ENCODE measurements around the gene ACTL6B. TPM values are rescaled to one million over a fixed set of nuclear protein-coding genes. Genes with fewer than 3 reads are reported as not detected.

The ACTL6B gene
- total and polyA plus RNA-seq, 2 experiments from 2014 or later: not detected

DNA sequence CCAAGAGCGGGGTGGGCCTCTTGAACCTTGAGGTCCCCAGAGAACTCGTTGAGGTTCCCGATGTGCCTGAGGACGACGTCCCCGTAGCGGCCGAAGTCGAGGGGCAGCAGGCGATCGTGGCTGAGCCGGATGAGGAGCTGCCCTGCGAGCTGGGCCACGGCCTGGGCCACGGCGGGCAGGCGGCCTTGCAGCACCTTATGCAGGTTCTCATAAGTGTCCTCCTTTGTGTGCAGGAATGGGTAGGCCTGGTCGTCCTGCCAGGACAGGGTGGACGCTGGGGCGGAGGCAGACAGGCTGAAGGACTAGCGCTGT, 29.1 kb downstream of the ACTL6B start:
- no peak overlapping the region for H3K27ac ChIP-seq
- H3K27me3 ChIP-seq: no peaks in the 10 kb centered on the region
- H3K9me3 ChIP-seq (ENCODE audit: low read depth): no peaks in the 10 kb centered on the region
- no peaks in the 10 kb centered on the region for H4K20me1 ChIP-seq (ENCODE audit: insufficient read depth, poor library complexity, severe bottlenecking)
- DNase-seq (ENCODE audit: low spot score): no peak
- WGBS (ENCODE audit: low lambda C conversion rate, missing lambda C conversion rate): 95% methylated on average over 21 of the region's 21 CpGs
- H3K79me2 ChIP-seq: no peaks in the 10 kb centered on the region
- H3K4me3 ChIP-seq: no peak overlapping the region
- peaks cover 2% of the 10 kb centered on the region for H3K4me1 ChIP-seq (ENCODE audit: insufficient read depth)
- no peaks in the 10 kb centered on the region for H3K36me3 ChIP-seq (replicated peaks; ENCODE audit: insufficient read depth, low read depth)
- no peaks in the 10 kb centered on the region for H3K9me2 ChIP-seq (replicated peaks; ENCODE audit: insufficient read depth)
- no peak for TF ChIP-seq EZH2phosphoT487 (IDR thresholded peaks at IDR 0.05; ENCODE audit: low read depth, severe bottlenecking, unreplicated experiment)
- TF ChIP-seq, protein P1, sequence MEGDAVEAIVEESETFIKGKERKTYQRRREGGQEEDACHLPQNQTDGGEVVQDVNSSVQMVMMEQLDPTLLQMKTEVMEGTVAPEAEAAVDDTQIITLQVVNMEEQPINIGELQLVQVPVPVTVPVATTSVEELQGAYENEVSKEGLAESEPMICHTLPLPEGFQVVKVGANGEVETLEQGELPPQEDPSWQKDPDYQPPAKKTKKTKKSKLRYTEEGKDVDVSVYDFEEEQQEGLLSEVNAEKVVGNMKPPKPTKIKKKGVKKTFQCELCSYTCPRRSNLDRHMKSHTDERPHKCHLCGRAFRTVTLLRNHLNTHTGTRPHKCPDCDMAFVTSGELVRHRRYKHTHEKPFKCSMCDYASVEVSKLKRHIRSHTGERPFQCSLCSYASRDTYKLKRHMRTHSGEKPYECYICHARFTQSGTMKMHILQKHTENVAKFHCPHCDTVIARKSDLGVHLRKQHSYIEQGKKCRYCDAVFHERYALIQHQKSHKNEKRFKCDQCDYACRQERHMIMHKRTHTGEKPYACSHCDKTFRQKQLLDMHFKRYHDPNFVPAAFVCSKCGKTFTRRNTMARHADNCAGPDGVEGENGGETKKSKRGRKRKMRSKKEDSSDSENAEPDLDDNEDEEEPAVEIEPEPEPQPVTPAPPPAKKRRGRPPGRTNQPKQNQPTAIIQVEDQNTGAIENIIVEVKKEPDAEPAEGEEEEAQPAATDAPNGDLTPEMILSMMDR (IDR thresholded peaks at IDR 0.05; ENCODE audit: poor library complexity): no peak
- no peak for TF ChIP-seq EZH2 (IDR thresholded peaks at IDR 0.05; ENCODE audit: borderline replicate concordance)
- H3K4me2 ChIP-seq: peak overlapping the region; percentile 92
- H2AFZ ChIP-seq: no peak overlapping the region

DNA sequence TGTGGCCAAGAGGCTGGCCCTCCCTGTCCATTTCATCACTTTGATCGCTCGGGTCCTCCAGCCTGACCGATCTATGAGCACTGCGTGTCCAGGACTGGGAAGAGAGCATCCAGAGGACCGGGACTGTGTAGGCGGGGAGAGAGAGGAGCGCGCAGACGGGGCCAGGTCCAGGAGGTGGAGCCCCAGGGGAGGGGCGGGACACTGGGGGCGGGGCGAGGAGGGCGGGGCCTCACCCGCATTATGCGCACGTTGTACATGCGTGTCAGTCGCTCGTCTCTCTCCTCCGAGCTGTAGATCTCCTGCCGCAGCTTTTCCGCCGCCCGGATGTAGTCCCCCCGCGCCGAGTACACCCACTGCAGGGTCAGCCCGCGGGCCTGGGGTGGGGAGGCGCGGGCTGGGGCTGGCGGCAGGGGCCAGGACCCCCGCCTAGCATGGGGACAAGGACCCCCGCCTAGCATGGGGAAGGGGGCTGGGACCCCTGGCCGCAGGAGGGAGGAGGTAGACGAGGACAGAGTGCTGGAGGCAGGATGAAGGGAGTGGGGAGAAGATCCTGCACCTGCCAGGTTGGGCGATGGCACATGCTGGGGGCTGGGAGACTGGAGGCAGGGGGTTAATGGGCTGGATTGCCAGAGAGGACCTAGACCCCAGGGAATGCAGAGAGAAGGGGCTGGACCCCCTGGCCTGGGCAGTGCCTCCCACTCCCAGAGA, 29.6 kb downstream of the ACTL6B start:
- H3K79me2 ChIP-seq: no peaks in the 10 kb centered on the region
- H3K4me1 ChIP-seq (ENCODE audit: insufficient read depth): peaks cover 2% of the 10 kb centered on the region
- H4K20me1 ChIP-seq (ENCODE audit: insufficient read depth, poor library complexity, severe bottlenecking): no peaks in the 10 kb centered on the region
- H3K9me3 ChIP-seq (ENCODE audit: low read depth): no peaks in the 10 kb centered on the region
- H3K9me2 ChIP-seq (replicated peaks; ENCODE audit: insufficient read depth): no peaks in the 10 kb centered on the region
- peak overlapping the region; percentile 47 for H2AFZ ChIP-seq
- no peak overlapping the region for H3K4me3 ChIP-seq
- peak; percentile 90 for DNase-seq (ENCODE audit: low spot score)
- H3K27me3 ChIP-seq: no peaks in the 10 kb centered on the region
- no peak overlapping the region for H3K27ac ChIP-seq
- TF ChIP-seq EZH2 (IDR thresholded peaks at IDR 0.05; ENCODE audit: borderline replicate concordance) (no peak), EZH2phosphoT487 (IDR thresholded peaks at IDR 0.05; ENCODE audit: low read depth, severe bottlenecking, unreplicated experiment) (no peak)
- TF ChIP-seq, protein P1 (IDR thresholded peaks at IDR 0.05; ENCODE audit: poor library complexity): no peak
- peak overlapping the region; percentile 92 for H3K4me2 ChIP-seq
- no peaks in the 10 kb centered on the region for H3K36me3 ChIP-seq (replicated peaks; ENCODE audit: insufficient read depth, low read depth)
- WGBS (ENCODE audit: low lambda C conversion rate, missing lambda C conversion rate): 11% methylated on average over 14 of the region's 37 CpGs

DNA sequence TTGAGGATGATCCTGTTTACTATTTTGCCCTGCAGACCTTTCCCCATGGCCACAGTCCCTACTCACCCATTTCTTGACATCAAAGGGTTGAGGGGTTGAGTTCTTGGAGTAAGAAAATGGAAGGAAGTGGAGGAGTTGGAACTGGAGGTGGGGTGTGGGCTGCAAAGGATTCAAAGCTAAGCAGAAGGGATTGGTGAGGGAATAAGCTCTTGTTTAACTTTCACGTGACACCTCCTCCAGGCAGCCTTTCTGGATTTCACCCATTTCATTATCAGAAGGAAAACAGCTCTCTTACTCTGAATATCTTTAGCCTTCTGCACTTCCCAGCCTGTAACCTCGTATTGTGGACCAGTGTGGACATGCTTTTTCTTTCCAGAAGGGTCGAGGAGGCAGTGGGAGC, 30.2 kb downstream of the ACTL6B start:
- Histone ChIP-seq H4K20me1 (ENCODE audit: insufficient read depth, poor library complexity, severe bottlenecking) (no peaks in the 10 kb centered on the region), H3K36me3 (replicated peaks; ENCODE audit: insufficient read depth, low read depth) (no peaks in the 10 kb centered on the region), H3K4me3 (no peak overlapping the region), H3K79me2 (no peaks in the 10 kb centered on the region), H3K4me1 (ENCODE audit: insufficient read depth) (peaks cover 2% of the 10 kb centered on the region), H3K27me3 (no peaks in the 10 kb centered on the region), H3K9me2 (replicated peaks; ENCODE audit: insufficient read depth) (no peaks in the 10 kb centered on the region), H3K4me2 (peak overlapping the region; percentile 92), H3K9me3 (ENCODE audit: low read depth) (no peaks in the 10 kb centered on the region), H3K27ac (no peak overlapping the region), H2AFZ (no peak overlapping the region)
- 20% methylated on average over 3 of the region's 3 CpGs for WGBS (ENCODE audit: low lambda C conversion rate, missing lambda C conversion rate)
- no peak for DNase-seq (ENCODE audit: low spot score)
- TF ChIP-seq EZH2phosphoT487 (IDR thresholded peaks at IDR 0.05; ENCODE audit: low read depth, severe bottlenecking, unreplicated experiment) (no peak), EZH2 (IDR thresholded peaks at IDR 0.05; ENCODE audit: borderline replicate concordance) (no peak)
- TF ChIP-seq, protein P1 (IDR thresholded peaks at IDR 0.05; ENCODE audit: poor library complexity): no peak

Data from hepatocyte (in vitro differentiated cells).